GM21717 (cell line): ENCODE measurements around the gene RSBN1L.

Source experiments
- ATAC-seq: cut with Tn5 transposase; IDR thresholded peaks from one replicate; pipeline ENCODE4 v1.9.1; 2021; ENCODE audit warnings: mild to moderate bottlenecking, moderate library complexity; ENCODE audit not compliant: unreplicated experiment

RSBN1L gene

DNA sequence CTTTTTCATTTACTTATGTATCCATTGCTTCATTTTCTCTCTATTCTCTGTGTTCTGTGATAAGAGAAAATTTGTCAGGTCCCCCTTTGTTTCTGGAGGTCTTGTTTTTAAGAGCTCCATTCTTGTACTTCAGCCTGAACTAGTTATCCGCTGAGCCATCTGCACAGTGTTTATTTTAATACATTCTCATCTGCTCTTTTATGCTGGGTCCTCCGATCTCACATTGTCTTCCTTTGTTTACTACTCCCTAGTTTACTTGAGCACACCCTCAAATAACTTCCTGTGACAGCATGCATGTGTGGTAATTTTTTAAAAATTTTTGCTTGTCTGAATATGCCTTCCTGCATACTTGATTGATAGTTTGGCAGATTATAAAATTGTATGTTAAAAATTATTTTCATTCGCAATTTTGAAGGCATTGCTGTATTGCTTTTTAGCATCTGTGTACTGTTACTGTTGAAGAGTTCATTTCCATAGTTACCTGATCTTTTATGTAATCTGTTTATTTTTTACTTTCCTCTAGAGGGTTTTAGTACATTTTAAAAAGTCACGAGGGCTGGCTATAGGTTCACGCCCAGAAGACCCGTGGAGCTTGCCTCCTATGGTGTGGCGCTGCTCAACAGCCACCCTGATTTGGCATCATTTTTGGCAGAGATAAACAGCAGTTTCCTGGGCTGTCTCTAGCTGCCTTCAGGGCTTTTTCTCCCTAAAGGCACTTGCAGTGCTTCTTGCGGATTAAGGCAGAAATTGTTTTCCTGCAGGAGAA, 31.9 kb downstream of the RSBN1L start:
- ATAC-seq: no peak

DNA sequence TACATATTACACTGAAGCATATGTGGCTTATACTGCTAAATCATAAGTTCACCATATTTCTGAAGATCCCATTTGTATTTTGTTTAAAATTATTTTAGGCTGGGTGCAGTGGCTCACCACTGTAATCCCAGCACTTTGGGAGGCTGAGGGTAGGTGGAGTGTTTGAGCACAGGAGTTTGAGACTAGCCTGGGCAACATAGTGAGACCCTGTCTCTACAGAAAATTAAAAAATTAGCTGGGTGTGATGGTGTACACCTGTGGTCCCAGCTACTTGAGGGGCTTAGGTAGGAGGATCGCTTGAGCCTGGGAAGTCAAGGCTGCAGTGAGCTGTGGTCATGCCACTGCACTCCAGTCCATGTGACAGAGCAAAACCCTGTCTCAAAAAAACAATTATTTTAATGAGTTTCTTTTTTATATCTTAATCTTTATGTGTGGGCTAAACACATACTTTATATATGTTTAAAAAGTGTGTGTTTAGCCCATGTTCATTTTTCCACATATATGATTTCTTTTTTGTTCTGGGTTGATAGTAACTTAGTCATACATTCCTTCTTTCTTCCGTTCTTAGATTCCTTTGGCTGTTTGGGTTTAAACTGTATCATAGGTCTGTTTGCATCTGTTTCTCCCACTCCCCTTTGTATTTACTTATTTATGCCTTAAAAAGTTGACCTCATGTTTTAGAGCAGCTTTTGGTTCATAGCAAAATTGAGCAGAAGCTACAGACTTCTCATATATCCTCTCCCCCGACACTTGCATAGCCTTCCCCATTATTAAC, 33.5 kb downstream of the RSBN1L start:
- no peak for ATAC-seq

DNA sequence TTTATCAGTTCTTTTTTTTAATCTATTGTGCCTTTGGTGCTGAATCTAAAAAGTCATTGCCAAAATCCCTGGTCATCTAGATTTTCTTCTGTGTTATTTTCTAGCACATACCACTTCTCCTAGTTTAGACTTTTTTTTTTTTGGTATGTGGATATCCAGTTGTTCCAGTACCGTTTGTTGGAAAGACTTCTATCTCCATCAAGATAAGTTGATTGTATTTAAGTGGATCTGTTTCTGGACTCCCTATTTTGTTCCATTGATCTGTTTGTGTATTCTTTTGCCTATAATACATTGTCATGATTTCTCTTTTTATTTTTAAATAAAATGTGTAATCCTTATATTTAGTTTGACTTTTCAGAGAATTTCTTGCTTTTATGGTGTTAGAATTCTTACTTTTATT, 35.5 kb downstream of the RSBN1L start:
- ATAC-seq: no peak

DNA sequence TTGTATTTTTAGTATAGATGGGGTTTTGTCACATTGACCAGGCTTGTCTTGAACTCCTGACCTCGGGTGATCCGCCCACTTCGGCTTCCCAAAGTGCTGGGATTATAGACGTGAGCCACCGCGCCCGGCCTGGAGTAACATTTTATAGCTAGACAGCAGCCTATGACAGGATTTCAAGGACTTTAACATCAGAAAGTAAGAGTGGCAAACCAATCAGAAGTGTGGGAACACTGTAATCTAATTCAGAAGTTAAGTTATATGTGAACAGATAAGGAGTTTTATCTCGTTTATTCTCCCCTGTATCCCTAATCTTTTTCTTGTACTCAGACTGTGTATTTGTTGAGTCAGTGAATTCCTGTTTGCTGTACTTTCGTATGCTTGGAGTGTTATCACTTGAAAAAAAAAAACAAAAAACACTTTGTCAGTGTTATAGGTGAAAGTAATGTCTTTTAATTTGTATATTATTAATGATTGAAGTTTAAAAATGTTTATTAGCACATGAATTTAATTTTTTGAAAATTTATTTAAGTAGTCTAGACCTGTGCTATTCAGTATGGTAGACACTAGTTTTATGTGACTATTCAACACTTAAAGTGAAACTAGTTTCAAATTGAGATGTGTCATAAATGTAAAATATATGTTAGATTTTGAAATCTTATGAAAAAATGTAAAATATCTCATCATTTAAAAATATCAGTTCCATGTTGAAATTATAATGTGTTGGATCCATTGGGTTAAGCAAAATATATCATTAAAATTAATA, 38.6 kb downstream of the RSBN1L start:
- ATAC-seq: no peak

DNA sequence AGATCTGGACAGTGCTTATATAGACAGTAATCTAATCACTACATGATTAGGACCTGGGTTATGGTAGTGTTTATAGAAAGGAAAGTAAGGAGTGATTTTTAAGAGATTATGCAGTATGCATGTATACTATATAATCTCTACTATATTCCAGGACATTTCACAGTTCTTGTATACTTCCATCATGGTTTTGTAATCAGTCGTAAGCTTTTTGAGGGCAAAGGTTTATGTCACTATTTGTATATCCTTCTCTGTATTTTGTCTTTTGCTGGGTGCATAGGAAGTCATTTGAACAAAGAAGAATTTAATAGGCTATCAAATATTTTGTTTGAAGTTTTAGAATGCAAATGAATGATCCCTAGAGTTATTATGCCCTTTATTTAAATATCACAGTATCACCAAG, 39.2 kb downstream of the RSBN1L start:
- ATAC-seq: no peak

DNA sequence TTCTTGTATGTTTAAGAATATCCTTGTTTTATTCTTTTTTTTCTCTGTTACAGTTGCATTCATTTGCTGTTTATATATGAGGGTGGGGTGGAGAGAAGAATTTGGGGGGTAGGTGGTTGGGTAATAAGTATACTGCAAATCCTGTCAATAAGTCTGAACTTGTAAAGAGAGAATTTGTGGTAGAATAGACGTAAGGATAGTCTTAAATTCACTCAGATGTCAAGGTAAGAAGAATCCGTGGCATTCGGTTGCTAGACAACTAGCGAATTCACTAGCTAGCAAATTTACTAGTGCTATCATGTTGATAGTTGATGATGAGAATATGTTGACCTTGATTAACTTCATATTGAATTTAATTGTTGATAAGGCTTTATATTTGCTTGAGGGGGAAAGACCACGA, 40.7 kb downstream of the RSBN1L start:
- no peak for ATAC-seq

DNA sequence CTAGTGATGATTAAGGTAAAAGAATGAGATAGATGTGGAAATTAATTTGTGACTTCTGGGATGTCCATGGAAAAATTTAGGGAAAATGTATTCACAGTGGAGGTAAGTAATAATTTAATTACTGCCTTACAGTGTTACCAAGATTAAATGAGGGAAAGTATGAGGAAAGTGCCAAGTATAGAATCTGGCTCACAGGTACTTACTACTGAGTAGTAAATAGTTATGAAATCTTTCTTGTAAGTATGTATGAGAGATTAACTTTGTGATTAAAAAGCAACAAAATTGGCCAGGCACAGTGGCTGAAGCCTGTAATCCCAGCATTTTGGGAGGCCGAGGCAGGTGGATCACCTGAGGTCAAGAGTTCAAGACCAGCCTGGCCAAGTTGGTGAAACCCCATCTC, 42.1 kb downstream of the RSBN1L start:
- no peak for ATAC-seq

DNA sequence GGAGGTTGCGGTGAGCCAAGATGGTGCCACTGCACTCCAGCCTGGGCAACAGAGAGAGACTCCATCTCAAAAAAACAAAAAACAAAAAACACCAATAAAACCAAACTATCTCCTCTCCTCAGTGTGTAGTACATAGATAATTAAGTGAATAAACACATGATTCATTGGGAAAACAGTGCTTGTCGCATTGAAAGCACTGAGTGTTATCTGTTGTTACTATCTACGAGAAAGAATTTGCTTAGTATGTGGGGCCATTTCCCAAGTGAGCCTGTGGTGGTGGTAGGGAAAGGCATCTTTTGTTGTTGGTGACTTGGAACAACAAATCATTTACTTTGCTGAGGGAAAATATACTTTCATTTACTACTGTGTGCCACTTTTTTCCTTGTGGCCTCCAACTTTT, 42.6 kb downstream of the RSBN1L start:
- no peak for ATAC-seq

DNA sequence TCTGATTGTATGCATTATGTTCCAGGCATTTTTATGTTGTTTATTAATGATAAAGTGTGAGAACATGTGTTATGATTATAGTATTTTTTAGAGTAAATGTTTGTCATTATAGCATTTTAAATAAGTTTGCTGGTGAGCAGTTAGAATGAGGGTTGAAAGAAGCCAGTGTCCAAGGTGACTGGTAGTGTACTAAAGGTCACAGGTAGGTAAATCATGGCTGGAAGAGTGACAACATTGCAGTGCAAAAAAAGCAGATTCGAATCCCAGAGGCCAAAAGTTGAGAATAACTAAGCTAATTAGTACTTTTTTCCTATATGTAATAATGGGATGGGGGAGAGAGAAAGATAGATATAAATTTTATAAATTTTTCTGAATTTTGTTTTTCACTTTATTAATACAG, 44.0 kb downstream of the RSBN1L start:
- no peak for ATAC-seq

DNA sequence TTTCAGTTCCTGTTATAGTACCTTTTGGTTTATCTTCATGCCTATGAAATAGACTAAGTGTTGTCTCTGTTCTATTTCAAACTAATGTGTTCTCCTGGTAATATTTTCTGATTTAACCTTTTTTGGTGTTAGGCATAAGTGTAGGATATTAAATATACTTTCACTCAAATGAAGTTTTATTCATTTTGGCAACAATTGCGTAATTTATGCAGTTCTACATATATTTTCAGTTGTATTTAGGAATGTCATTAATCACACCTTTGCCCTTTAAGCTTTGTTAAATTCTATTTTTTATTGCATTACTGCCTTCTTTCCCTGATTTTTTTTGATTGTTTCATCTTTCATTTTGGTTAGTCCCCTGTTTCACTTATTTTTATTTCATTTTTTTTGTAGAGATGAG, 47.3 kb downstream of the RSBN1L start:
- ATAC-seq: no peak

DNA sequence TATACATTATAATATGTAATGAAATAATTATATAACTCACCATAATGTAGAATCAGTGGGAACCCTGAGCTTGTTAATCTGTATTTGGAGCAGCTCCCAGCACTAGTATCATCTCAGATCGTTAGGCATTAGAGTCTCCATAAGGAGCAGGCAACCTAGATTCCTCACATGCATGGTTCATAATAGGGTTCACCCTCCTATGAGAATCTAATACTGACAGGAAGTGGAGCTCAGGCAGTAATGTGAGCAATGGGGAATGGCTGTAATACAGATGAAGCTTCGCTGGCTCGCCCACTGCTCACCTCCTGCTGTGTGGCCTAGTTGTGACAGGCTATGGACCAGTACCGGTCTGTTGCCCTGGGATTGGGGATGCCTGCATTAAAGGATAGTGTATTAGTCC, 49.5 kb downstream of the RSBN1L start:
- ATAC-seq: no peak

DNA sequence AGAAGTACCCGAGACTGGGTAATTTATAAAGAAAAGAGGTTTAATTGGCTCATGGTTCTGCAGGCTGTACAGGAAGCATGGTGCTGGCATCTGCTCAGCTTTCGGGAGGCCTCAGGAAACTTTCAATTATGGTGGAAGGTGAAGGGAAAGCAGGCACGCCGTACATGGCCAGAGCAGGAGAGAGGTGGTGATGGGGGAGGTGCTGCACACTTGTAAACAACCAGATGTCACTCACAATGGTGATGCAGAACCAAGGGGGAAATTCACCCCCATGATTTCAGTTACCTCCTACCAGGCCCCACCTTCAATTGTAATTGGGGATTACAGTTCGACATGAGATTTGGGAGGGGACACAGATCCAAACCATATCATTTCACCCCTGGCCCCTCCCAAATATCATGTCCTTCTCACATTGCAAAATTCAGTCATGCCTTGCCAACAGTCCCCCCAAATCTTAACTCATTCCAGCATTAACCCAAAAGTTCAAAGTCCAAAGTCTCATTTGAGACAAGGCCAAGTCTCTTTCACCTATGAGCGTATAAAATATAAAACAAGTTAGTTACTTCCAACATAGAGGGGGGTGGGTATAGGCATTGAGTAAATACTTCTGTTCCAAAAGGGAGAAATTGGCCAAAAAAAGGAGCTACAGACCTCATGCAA, 50.0 kb downstream of the RSBN1L start:
- no peak for ATAC-seq

DNA sequence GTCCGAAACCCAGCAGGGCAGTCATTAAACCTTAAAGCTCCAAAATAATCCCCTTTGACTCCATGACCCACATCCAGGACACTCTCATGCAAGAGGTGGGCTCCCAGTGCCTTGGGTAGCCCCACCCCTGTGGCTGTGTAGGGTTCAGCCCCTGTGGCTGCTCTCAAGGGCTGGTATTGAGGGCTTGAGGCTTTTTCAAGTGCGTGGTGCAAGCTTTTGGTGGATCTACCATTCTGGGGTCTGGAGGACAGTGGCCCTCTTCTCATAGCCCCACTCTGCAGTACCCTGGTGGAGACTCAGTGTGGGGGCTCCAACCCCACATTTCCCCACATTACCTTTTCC, 50.5 kb downstream of the RSBN1L start:
- ATAC-seq: no peak

DNA sequence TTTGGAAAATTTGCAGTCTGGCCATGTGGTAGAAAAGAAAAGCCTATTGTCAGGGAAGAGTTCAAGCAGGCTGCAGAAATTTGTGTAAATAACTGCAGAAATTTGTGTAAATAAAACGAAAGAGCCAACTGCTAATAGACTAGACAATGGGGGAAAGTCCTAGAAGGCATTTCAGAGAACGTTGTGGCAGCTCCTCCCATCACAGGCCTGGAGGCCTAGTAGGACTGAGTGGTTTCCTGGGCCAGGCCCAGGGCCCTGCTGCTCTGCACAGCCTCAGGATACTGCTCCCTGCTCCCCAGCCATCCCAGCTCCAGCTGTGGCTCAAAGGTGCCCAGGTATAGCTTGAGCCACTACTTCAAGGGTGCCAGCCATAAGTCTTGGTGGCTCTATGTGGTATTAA, 50.9 kb downstream of the RSBN1L start:
- no peak for ATAC-seq

DNA sequence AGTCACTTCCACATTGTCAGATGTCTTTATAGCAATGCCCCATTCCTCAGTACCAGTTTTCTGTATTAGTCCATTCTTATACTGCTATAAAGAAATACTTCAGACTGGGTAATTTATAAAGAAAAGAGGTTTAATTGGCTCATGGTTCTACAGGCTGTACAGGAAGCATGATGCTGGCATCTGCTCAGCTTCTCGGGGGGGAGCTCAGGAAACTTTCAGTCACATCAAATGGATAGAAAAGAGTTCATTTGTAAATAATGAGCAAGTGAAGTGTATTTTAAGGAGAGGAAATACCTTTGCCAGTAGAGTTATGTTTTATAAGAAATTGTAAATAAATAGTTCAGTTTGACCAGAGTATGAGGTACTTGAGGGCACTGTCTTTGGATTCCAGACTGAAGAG, 51.5 kb downstream of the RSBN1L start:
- no peak for ATAC-seq

DNA sequence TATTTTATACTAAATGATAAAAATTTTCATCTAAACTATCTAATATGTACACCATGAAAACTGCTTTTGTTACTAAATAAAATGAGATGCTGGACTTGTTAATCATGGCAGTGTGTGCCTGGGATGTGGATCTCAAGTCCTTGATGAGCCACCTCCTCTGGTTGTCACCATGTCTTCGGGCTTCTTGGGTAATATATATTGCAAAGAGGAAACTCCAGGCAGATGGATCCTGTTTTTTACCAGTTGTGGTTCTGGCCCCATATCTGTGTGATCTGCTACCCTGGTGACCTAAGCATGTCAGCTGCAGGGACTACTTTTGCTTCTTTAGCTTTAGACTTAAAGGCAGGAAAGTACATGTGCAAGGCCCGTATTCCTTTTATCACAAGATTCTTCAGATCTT, 55.8 kb downstream of the RSBN1L start:
- no peak for ATAC-seq

DNA sequence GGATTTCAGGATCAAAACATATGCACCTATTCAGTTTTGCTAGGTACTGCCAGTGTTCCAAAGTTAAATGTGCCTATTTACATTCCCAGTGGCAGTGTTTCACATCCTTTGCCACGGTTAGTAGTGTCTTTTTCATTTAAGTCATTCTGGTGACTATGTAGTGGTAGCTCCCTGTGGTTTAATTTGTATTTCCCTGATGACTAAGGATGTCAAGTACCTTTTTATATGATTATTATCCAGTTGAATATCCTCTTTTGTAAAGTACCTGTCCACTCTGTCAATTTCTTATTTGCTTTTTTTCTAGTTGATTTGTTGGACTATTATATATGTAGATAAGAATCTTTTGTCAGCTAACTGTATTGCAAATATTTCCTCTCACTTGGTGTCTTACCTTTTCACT, 56.9 kb downstream of the RSBN1L start:
- ATAC-seq: no peak

DNA sequence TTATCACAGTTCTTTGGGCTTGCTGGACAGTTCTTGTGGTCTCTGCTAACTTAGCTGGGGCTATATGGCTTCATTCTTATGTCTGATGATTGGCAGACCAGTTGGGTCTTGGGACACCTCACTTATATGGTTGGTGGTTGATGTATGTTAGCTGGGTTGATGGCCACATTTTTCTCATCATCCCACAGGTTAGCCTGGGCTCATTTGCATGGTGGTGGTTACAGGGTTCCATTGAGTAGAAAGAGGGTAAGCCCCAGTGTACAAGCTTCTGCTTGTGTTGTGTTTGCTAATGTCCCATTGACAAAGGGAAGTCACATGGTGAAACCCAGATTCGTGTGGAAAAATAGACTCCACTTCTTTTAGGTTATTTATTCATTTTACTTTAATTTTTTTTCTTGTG, 61.3 kb downstream of the RSBN1L start:
- ATAC-seq: peak; percentile 80

DNA sequence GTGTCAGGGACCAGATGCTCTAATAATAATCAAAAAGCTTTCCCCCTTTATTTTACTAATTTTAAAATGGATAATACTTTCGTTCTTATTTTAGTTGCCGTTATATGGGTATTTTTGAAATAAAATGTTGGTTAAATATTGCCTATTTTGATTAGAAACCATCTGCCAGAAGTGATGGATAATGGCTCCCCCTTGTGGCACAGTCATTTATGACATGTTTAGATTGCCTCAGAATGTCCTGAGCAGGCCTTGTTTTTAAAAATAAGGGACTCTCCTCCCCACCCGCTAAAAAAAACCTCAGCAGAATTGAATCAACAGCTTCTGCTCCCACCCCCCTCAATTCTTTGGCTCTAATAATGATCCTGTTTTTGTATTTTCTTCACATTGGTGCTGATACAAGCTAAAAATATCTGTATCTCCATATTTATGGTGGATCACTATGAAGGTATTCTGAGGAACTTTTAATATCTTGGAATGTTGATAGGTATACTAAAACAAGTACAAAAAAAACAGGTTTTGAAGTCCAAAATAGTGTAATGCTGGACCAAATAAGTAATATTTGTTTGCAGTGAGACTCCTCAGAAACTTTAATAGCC, 63.1 kb downstream of the RSBN1L start:
- no peak for ATAC-seq

DNA sequence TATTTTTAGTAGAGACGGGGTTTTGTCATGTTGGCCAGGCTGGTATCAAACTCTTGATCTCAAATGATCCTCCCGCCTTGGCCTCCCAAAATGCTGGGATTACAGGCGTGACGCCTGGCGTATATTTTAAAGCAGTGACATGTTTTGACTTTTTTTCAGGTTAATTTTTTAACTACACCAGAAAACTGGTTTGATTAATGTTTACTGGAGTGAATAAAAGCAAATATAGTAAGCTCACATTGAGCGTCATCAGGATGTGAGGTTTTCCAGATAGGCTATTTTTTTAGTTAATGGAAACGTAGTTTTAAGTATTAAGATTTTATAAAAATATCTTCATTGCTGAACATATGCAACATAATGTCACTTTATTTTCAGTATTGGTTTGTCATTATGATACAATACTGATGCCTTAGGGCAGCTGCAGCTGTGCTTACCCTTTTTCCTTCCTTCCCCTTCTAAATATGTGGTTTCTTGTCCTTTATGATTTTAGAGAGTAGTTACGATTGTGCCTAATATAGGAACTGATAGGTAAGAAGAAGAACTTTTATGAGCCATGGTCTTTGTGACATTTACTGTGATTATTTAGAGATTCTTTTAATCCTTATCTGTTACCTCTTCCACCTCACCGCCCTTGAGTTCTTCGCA, 64.7 kb downstream of the RSBN1L start:
- no peak for ATAC-seq

DNA sequence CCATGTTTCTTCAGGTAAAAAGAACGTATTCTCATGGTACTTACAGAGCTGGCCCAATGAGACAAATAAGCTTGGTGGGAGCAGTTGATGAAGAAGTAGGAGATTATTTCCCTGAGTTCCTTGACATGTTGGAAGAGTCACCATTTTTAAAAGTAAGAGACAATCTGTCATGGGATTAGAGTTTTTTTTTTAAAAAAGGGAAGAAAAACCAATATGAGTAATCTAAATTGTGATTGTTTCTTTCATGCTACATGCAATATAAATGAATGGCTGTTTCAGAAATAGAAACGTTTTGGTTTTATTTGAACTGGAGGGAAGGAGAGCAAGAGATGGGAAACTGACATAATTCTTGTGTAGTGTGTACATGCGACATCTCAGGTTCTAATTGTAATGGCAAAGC, 69.2 kb downstream of the RSBN1L start:
- no peak for ATAC-seq
